HUDEP-2 (cell line): ENCODE data around the gene BCAT1.

ENCODE experiments used
- DNase-seq, 76 experiments: peaks; one replicate each; lab custom pipeline; 2025; ENCODE audit not compliant: unreplicated experiment in 76 of 76; lab: John Stamatoyannopoulos, UW

The BCAT1 gene, protein sequence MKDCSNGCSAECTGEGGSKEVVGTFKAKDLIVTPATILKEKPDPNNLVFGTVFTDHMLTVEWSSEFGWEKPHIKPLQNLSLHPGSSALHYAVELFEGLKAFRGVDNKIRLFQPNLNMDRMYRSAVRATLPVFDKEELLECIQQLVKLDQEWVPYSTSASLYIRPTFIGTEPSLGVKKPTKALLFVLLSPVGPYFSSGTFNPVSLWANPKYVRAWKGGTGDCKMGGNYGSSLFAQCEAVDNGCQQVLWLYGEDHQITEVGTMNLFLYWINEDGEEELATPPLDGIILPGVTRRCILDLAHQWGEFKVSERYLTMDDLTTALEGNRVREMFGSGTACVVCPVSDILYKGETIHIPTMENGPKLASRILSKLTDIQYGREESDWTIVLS

DNA sequence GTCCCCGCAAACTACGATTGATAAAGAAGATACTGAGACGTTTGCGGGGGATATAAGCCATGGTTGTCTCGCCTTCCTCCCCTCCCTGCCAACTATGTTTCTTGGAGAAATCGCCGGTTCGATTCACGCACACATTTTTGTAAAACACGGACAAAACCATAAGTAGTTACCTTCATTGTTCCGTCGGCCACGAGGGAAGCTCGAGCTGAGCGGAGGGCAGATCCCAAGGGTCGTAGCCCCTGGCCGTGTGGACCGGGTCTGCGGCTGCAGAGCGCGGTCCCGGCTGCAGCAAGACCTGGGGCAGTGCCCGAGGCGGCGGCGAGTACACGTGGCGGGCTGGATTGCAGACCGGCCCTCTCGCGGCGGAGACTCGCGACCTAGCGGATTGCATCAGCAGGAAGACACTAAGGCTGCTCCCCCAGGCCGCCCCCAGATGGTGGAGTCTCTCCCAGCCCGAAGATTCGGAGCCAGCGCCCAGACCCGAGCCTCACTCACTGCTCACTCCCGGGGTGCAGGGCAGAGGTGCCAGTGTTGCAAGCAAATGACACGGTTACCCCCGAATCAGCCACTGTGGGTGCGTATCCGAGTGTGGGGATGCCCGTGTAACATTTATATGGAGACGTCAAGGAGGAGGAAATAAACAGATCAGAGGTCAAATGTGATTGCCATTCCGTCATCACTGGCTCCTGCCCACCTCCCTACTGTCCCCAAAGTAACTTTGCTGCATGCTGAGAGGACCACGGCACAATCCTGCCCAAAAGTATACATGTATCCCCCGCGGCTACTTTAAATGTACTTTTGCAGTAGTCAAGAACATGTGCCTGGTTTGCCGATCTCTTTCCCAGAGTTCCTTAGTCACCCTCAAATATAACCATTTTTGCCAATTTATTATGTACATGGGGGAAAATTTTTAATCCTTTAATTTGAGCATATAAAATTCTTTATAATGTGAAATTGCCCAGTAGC lies at the start of gene BCAT1:
BCAT1 (minus strand) TSS at position 345 of the 966 bp plus-strand sequence; CDS start at position 176, 169 bp downstream.
- DNase-seq: peak in 75 of 76 experiments; percentile 17 to 87 (median 72)

GRCh38 chr12:24997970-24998582 lies 49.2 kb upstream of the BCAT1 start:
- no peak for DNase-seq

DNA sequence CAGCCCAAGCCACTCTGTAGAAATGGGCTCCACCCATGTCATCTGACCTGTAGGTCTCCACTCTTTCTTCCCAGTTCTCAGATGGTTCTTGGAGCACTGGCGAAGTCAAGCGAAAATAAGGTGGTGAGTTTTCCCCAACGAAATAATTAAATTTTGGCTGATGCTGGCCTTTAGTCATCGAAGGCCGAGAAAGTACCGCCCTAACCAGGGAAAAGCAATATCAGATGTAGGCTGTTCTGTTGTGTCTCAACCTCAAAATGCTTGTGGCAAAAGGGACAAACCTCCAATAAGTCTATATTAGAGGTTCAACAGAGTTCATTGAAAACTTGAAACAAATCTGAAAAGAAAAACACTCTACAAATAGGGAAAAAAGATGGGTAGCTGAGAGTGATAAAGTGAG lies 48.6 kb upstream of the BCAT1 start:
- DNase-seq: no peak

DNA sequence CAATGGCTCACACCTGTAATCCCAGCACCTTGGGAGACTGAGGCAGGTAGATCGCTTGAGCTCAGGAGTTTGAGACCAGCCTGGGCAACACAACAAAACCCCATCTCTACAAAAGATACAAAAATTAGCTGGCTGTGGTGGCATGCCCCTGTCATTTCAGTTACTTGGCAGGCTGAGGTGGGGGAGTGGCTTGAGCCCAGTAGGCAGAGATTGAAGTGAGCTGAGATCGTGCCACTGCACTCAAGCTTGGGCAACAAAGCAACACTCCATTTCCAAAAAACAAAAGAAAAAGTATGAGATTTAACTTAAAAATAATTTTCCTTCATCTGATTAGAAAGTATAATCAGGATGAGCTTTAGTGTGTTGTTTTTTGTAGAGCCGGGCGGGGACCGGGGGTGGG lies 47.9 kb upstream of the BCAT1 start:
- DNase-seq: no peak

DNA sequence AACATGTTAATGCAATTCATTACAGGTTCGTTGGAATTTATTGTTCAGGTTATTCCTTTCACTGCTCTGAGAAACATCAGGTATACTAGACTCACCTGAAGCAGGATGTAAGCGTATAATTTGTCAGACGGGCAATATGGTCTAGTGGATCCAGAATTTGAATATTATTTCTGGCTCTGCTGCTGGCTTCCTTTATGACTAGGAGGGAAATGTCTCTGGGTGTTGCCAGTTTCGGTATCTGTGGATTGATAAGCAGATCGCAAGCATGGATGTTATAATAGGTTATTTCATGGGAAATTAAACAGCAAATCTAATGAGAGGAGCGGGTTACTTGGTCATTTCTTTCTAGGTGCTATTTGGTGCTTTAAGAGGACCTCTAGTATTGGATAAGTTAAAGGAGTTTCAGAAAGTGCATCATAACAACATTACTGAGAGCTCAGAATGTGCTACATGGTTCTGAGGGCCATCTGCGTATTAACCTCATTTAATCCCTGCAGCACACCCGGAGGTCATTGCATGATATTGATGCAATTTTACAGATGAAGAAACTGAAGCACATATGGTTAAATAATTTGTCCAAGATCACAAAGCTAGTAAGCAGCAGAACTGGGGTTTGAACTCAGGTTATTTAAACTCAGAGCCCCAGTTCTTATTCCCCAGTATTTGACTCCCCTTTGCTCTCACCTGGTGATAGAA lies 47.3 kb upstream of the BCAT1 start:
- DNase-seq: no peak

DNA sequence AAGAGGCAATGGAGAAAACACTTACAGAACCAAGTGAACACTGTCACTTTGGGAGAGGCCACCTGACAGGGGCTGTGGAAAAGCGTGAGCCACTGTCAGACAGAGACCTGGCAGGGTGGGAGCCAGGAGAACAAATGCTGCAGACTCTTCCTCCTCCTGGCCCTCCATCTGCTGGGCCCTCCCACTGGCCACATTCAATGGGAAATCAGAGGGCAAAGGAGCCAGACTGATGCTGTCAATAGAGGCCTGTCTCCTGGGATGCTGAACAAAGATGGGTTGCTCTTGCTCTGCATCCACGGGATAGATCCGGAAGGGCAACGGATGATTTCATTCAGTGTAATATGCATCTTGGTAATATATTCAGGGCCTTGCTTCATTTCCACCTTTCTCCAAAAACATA lies 44.9 kb upstream of the BCAT1 start:
- DNase-seq: no peak

DNA sequence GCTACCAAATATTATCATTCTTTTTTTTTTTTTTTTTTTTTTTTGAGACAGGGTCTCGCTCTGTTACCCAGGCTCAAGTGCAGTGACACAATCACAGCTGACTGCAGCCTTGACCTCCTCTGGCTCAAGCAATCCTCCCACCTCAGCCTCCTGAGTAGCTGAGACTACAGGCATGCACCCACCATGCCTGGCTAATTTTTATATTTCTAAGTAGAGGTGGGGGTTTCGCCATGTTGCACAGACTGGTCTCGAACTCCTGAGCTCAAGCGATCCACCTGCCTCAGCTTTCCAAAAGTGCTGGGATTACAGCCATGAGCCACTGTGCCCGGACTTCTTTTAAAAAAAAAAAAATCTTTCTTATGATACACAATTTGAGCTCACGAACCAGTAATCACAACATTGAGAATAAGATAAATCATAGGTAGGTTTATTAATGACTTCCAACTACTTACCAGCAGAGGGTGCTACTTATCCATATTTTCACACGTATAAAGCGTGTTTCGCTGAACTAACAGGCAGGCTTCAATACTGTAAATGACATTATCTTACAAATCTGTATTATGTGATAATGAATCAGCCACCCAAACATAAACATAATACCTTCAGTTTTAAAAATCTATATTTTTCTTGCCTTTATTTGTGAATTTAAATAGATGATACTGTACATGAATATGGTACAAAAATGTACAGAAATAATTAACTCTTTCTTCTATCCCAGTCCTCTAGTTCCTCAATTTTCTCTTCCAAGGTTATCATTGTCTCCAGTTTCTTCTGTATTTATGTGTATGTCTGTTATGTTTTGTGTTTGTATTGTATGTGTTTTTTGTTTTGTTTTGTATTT lies 42.5 kb upstream of the BCAT1 start:
- DNase-seq: peak in 26 of 76 experiments; percentile 5 to 44 (median 22)

GRCh38 chr12:24989216-24989615 lies 40.3 kb upstream of the BCAT1 start:
- DNase-seq: no peak

DNA sequence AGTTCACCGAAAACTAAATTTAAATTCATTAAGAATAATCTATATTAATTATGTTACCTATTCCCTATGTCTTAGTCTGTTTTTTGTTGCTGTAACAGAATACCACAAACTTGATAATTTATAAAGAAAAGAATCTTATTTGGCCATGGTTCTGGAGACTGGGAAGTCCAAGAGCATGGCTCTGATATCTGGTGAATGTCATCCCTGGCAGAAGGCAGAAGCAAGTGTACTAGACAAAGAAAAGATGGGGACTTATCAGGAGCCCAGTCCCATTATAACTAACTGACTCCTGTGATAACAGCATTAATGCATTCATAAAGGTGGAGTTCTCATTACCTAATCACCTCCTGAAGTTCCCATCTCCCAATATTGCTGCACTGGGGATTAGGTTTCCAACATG lies 33.3 kb upstream of the BCAT1 start:
- no peak for DNase-seq

DNA sequence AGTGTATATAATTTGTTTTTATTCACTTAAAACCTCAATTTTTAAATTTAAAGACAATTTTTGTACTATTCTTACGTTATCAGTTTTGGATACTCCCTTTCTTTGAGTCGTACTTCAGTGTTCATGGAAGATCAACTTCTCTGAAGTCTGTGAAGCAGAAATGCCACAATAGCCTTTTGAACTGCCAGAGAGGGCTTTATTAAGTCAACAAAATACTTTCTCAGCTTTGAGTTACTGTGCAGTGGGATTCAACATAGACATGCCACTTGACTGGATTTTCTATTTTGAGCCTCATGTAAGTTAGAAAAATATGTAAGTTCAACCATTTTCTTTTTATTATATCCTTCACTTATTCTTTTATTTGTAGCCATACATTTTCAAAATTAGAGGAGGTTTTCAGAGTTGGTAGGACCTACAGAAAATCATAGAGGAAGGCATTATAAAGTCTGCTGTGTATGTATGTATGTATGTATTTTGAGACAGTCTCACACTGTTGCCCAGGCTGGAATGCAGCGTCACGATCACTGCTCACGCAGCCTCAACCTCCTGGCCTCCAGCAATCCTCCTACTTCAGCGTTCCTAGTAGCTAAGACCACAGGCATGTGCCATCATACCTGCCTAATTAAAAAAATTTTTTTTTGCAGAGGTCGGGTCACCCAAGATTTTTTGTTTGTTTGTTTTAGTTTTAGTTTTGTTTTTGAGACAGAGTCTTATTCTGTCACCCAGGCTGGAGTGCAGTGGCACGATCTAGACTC lies 31.3 kb upstream of the BCAT1 start:
- no peak for DNase-seq

- DNase-seq: no peak
Observed at GRCh38 chr12:24979329-24979728, 30.4 kb upstream of the BCAT1 start.

- no peak for DNase-seq
Observed at GRCh38 chr12:24977711-24978110, 28.8 kb upstream of the BCAT1 start.

- no peak for DNase-seq
Observed at GRCh38 chr12:24977060-24977459, 28.2 kb upstream of the BCAT1 start.

GRCh38 chr12:24975425-24975824 lies 26.5 kb upstream of the BCAT1 start:
- DNase-seq: no peak

DNA sequence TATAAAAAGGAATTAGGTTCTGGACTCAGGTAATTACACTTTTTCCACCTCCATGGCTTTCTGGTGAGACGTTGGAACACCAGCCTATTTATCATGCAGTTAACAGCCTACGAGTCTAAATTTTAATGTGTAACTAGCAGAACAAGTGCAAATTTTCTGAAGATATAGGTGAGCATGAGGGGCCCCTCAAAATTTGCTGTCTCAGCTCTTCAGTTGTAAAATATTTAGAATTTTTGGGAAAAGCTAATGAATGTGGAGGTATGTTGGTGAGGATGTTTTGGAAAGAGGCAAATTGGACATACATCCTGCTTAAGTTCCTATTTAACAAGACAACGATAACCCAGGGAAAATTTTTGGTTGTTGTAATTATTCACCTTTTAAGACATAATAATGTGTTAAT lies 25.3 kb upstream of the BCAT1 start:
- DNase-seq: no peak

DNA sequence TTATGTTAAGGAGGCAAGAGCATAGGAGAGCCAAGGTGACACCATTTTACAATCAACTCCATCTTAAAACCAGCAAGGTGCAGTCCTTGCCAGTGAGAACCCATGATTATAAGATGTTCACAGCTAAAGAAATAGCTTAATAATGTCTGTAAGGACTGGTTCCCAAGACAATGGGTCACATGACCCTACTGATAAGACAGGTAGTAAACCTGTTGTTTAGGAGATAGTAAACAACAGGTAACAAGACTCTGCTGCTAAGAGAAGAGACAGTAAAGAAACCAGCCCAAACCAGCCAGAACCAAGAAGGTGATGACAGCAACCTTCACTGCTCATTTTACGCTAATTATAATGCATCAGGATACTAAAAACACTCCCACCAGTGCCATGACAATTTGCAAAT lies 23.2 kb upstream of the BCAT1 start:
- DNase-seq: no peak

GRCh38 chr12:24970177-24970576 lies 21.3 kb upstream of the BCAT1 start:
- DNase-seq: peak in 5 of 76 experiments; percentile 2 to 33 (median 4)

GRCh38 chr12:24966951-24967564 lies 18.2 kb upstream of the BCAT1 start:
- DNase-seq: no peak

DNA sequence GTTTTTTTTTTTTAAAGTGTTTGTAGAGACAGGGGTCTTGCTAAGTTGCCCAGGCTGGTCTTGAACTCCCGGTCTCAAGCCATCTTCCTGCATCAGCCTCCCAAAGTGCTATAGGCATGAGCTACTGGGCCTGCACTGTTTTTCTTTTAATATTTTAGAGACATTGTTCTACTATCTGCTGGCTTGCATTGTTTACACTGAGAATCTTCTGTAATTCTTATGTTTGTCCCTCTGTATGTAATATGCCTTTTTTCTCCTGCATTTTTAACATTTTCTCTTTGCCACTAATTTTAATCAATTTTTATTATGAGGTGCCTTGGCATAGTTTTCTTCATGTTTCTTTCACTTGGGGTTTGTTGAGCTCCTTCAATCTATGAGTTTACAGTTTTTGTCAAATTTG lies 15.4 kb upstream of the BCAT1 start:
- no peak for DNase-seq
